ENCODE results near the gene UNC45A. TPM values are rescaled to one million over a fixed set of nuclear protein-coding genes. Genes with fewer than 3 reads are reported as not detected.

Gene UNC45A
- total RNA-seq, 1 experiment from 2014 or later, result 68.4 TPM

- no peak for DNase-seq
- no peaks in the 10 kb centered on the region for H3F3A ChIP-seq (ENCODE audit: low read length, unreplicated experiment)
- ATAC-seq, result no peak
- no peaks in the 10 kb centered on the region for H3K79me2 ChIP-seq (ENCODE audit: low read length)
- ChIA-PET CTCF (no interaction called here), POLR2A (ENCODE audit: unreplicated experiment) (no interaction called here)
- no peaks in the 10 kb centered on the region for H3K9me2 ChIP-seq (replicated peaks; ENCODE audit: low read length)
- H3K9me3 ChIP-seq (ENCODE audit: low read length), result no peaks in the 10 kb centered on the region
- no peaks in the 10 kb centered on the region for H3K27me3 ChIP-seq (ENCODE audit: low read length)
- TF ChIP-seq EZH2phosphoT487 (IDR thresholded peaks at IDR 0.05; ENCODE audit: borderline replicate concordance, low read length) (no peak), EZH2 (IDR thresholded peaks at IDR 0.05; ENCODE audit: low read length, unreplicated experiment) (no peak), CTCF (conservative IDR thresholded peaks at IDR 0.05; ENCODE audit: low read depth, low read length) (no peak)
- BruUV-seq (replicated peaks), result no TSS peak
- H3K36me3 ChIP-seq (ENCODE audit: low read depth, low read length), result peaks cover 46% of the 10 kb centered on the region
- H3K4me2 ChIP-seq (ENCODE audit: low read length), result no peak overlapping the region
- no peak overlapping the region for H3K27ac ChIP-seq (ENCODE audit: low read length)
- no peak overlapping the region for H3K9ac ChIP-seq (ENCODE audit: low read length)
- intact Hi-C loops (cut with micrococcal nuclease), result no loop called here
- H3K4me3 ChIP-seq (ENCODE audit: low read length), result no peak overlapping the region
- H3K4me1 ChIP-seq (ENCODE audit: insufficient read depth, low read length), result no peaks in the 10 kb centered on the region
- H4K20me1 ChIP-seq (ENCODE audit: low read length), result no peaks in the 10 kb centered on the region
- no peak overlapping the region for H2AFZ ChIP-seq (ENCODE audit: low read length)
Observed at GRCh38 chr15:90968434-90968833, 33.3 kb downstream of the UNC45A start.

GRCh38 chr15:90970274-90970673 is 35.2 kb downstream of the UNC45A start:
- POLR2A ChIA-PET (ENCODE audit: unreplicated experiment), result no interaction called here
- Histone ChIP-seq H3K9ac (ENCODE audit: low read length) (no peak overlapping the region), H3F3A (ENCODE audit: low read length, unreplicated experiment) (no peaks in the 10 kb centered on the region), H3K4me3 (ENCODE audit: low read length) (no peak overlapping the region), H3K27me3 (ENCODE audit: low read length) (no peaks in the 10 kb centered on the region), H4K20me1 (ENCODE audit: low read length) (no peaks in the 10 kb centered on the region), H3K9me3 (ENCODE audit: low read length) (no peaks in the 10 kb centered on the region), H3K4me1 (ENCODE audit: insufficient read depth, low read length) (no peaks in the 10 kb centered on the region), H2AFZ (ENCODE audit: low read length) (no peak overlapping the region), H3K9me2 (replicated peaks; ENCODE audit: low read length) (no peaks in the 10 kb centered on the region), H3K4me2 (ENCODE audit: low read length) (no peak overlapping the region), H3K36me3 (ENCODE audit: low read depth, low read length) (peaks cover 55% of the 10 kb centered on the region), H3K27ac (ENCODE audit: low read length) (no peak overlapping the region), H3K79me2 (ENCODE audit: low read length) (no peaks in the 10 kb centered on the region)
- intact Hi-C loops (cut with micrococcal nuclease), result no loop called here
- BruUV-seq (replicated peaks), result no TSS peak
- DNase-seq (no peak), ATAC-seq (no peak)
- TF ChIP-seq EZH2 (IDR thresholded peaks at IDR 0.05; ENCODE audit: low read length, unreplicated experiment), result no peak
- TF ChIP-seq EZH2phosphoT487 (IDR thresholded peaks at IDR 0.05; ENCODE audit: borderline replicate concordance, low read length), result no peak
- no peak for TF ChIP-seq CTCF (conservative IDR thresholded peaks at IDR 0.05; ENCODE audit: low read depth, low read length)
- CTCF ChIA-PET, result no interaction called here

DNA sequence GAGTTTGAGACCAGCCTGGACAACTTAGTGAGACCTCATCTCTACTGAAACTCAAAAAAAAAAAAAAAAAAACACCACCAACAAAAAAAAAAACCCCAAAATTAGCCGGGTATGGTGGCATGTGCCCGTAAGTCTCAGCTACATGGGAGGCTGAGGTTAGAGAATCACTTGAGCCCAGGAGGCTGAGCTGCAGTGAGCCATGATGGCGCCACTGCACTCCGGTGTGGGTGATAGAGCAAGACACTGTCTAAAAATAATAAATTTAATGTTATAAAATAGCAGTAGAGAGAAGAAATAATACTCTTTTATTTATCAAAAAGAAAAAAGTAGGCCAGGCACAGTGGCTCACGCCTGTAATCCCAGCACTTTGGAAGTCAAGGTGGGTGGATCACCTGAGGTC is 37.0 kb downstream of the UNC45A start:
- POLR2A ChIA-PET (ENCODE audit: unreplicated experiment), result no interaction called here

More for the DNA sequence above, 37.0 kb downstream of the UNC45A start:
- Histone ChIP-seq H3K4me1 (ENCODE audit: insufficient read depth, low read length) (no peaks in the 10 kb centered on the region), H2AFZ (ENCODE audit: low read length) (no peak overlapping the region), H3K9me2 (replicated peaks; ENCODE audit: low read length) (no peaks in the 10 kb centered on the region), H3K9ac (ENCODE audit: low read length) (no peak overlapping the region), H3K4me2 (ENCODE audit: low read length) (no peak overlapping the region), H3K27me3 (ENCODE audit: low read length) (no peaks in the 10 kb centered on the region), H3K27ac (ENCODE audit: low read length) (no peak overlapping the region), H3K9me3 (ENCODE audit: low read length) (no peaks in the 10 kb centered on the region), H3F3A (ENCODE audit: low read length, unreplicated experiment) (no peaks in the 10 kb centered on the region), H3K4me3 (ENCODE audit: low read length) (no peak overlapping the region), H3K36me3 (ENCODE audit: low read depth, low read length) (peaks cover 58% of the 10 kb centered on the region), H4K20me1 (ENCODE audit: low read length) (no peaks in the 10 kb centered on the region), H3K79me2 (ENCODE audit: low read length) (no peaks in the 10 kb centered on the region)
- no peak for DNase-seq
- ATAC-seq, result no peak
- CTCF ChIA-PET, result no interaction called here
- BruUV-seq (replicated peaks), result no TSS peak
- intact Hi-C loops (cut with micrococcal nuclease), result no loop called here
- TF ChIP-seq EZH2 (IDR thresholded peaks at IDR 0.05; ENCODE audit: low read length, unreplicated experiment), result no peak
- no peak for TF ChIP-seq CTCF (conservative IDR thresholded peaks at IDR 0.05; ENCODE audit: low read depth, low read length)
- no peak for TF ChIP-seq EZH2phosphoT487 (IDR thresholded peaks at IDR 0.05; ENCODE audit: borderline replicate concordance, low read length)
